ENCODE measurements around the gene NKTR. TPM values are rescaled to one million over a fixed set of nuclear protein-coding genes. Genes with fewer than 3 reads are reported as not detected.
"Not testable (repeated sequence)": the region's sequence is repeated elsewhere in the genome, so short reads cannot be mapped to it uniquely, and the experiment has no call there.

NKTR gene
- total RNA-seq, 2 donors from 2014 or later, result 54.1 to 63.9 TPM

DNA sequence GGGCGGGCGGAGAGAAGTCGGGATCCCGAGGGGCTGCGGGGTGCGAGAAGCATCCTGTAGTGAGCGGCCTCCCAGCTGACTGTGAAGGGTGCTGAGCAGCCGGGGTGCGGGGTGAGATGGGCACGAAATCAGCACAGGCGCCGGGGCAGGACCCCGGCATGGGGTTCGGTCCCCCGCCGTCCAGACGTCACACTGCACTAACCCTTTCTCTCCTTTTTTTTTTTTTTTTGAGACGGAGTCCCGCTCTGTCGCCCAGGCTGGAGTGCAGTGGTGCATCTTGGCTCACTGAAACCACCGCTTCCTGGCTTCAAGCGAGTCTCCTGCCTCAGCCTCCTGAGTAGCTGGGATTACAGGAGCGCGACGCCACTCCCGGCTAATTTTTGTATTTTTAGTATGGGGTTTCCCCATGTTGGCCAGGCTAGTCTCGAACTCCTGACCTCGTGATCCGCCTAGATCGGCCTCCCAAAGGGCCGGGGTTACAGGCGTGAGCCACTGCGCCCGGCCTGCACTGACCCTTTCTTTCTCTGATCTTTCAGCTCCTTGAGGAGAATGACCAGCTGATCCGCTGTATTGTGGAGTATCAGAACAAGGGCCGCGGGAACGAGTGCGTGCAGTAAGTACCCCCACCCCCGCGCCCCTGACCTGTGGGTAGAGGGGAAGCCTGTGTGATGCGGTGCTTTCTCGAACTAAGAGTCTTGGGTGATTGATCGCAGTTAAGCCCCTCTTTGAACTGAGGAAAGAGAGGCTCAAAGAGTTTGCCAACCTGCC, 9.3 kb upstream of the NKTR start:
- DNase-seq, result peak in 1 of 2 donors; percentile 44
- intact Hi-C loops (cut with DNase I, micrococcal nuclease), result no loop called here
- peak; percentile 20 for ATAC-seq

DNA sequence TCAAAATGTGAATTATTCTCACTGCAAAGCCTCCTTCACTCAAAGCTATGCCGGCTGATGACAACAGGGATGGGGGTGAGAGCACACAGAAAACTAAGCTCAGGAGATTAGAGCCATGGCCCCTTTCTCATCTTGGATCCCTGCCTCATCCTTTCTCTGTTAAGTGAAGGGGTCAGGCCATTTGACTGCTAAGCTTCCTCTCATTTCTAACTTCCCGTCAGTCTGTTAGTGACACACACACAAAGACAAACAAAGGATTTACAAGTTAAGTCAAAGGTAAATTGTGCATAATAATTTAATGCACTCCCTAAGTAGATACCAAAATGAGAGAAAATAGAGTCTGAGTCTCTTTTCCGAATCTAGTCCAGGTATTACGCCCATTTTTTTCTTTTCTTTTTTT, 8.7 kb upstream of the NKTR start:
- intact Hi-C loops (cut with DNase I, micrococcal nuclease), result no loop called here
- ATAC-seq (no peak), DNase-seq (no peak)

DNA sequence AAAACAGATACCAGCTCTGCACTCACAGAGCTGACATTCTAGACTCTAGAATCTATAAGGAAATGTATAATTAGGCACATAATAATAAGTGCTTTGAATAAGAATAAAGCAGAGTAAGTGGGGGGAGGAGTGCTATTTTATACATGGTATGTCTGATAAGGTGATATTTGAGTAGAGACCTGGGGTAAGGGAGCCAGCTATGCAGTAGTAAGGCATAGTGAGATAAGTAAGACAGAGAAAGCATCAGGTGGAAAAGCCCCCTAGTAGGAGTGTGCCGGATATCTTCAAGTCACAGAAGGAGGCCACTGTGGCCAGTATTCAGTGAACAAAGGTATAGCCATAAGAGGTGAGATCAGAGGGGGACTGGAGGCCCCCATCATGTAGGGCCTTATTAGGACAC, 6.9 kb upstream of the NKTR start:
- no peak for DNase-seq
- ATAC-seq, result no peak
- intact Hi-C loops (cut with DNase I, micrococcal nuclease), result no loop called here

GRCh38 chr3:42595682-42596081, 4.8 kb upstream of the NKTR start:
- DNase-seq (no peak), ATAC-seq (no peak)
- intact Hi-C loops (cut with DNase I, micrococcal nuclease), result no loop called here

GRCh38 chr3:42597098-42597497, 3.4 kb upstream of the NKTR start:
- intact Hi-C loops (cut with DNase I, micrococcal nuclease); DNase-seq; ATAC-seq: not testable (repeated sequence)

GRCh38 chr3:42600958-42601675, 631 bp downstream of the NKTR start:
- DNase-seq (peak; percentile 63 to 69), ATAC-seq (peak; percentile 54)
- intact Hi-C loops (cut with DNase I, micrococcal nuclease), result loop anchor here in 1 of 2 donors (10.0 kb wide), 1 partner anchor 144 kb away; no protein-coding TSS in a partner anchor

- DNase-seq, result no peak
- ATAC-seq, result no peak
- intact Hi-C loops (cut with DNase I, micrococcal nuclease), result loop anchor here in 1 of 2 donors (10.0 kb wide), 1 partner anchor 143 kb away; no protein-coding TSS in a partner anchor
Observed at GRCh38 chr3:42601896-42602581, 1.6 kb downstream of the NKTR start.

- intact Hi-C loops (cut with DNase I, micrococcal nuclease), result loop anchor here in 1 of 2 donors (10.0 kb wide), 1 partner anchor 142 kb away; no protein-coding TSS in a partner anchor
- DNase-seq (no peak), ATAC-seq (no peak)
Observed at GRCh38 chr3:42602961-42603360, 2.5 kb downstream of the NKTR start.

DNA sequence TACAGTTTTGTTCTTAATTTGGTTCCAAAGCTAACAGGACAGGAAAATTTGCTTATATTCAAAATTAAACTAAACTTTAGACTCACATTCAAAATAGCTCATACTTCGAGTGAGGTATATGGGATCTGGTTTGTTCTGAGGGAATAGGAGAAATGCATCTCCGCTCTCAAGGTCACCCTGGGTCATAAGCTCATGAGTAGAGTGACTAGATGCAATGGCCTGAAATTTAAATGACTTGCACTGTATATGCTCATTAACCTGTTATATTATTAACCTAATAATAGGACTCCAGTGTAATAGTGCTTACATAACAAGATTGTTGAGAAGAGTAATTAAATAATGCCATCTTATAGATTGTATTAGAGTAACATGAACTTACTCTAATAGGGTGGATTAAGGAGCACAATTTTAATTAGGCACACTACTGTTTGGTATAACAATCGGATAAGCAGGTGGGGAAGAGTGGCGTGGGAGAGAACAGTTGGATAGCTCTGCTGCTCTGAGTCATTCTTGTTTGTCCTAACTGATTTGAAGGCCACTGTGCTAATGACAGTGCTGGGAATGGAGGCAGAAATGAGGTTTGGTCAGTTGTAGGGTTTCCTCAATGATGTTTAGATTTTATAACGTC, 5.2 kb downstream of the NKTR start:
- ATAC-seq, result no peak
- intact Hi-C loops (cut with DNase I, micrococcal nuclease), result loop anchor here in 1 of 2 donors (10.0 kb wide), 1 partner anchor 139 kb away; no protein-coding TSS in a partner anchor
- DNase-seq, result no peak

- DNase-seq, result no peak
- ATAC-seq, result no peak
- intact Hi-C loops (cut with DNase I, micrococcal nuclease), result loop anchor here in 1 of 2 donors (10.0 kb wide), 1 partner anchor 136 kb away; no protein-coding TSS in a partner anchor
Observed at GRCh38 chr3:42608581-42608980, 8.1 kb downstream of the NKTR start.

DNA sequence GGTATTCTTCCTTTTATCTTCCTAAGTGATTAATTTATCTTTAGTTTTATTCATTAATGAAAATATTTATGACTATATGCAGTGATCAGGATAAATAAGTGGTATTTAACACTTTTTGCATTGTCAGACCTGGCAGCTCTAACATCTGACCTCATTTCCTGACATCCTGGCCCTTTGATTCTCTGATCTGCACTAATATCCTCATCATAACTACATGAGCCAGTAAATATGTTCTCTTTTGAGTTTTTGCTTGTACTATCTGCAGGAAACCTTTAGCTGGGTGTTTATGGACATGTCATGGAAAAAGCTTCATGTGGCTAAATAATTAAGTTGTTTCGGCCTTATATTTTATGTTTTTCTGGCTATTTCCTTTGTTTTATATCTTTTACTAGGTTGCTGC, 10.5 kb downstream of the NKTR start:
- intact Hi-C loops (cut with DNase I, micrococcal nuclease), result no loop called here
- ATAC-seq, result no peak

DNA sequence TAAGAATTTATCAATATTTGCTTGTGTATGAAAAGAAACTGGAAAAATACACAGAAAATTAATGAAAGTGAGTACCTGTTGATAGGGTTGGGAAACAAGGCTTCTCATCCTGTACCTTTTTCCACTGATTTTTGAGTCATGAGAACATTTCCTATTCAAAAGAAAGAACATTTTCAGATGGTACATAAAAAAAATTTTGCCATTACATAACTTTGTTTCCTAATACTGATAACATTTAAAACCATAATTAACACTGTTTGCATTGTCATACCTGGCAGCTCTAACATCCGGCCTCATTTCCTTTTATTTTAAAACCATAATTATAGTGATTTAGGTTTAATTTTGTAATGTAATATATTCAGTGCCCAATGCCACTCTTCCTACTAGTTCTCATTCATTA, 11.7 kb downstream of the NKTR start:
- ATAC-seq, result no peak
- intact Hi-C loops (cut with DNase I, micrococcal nuclease), result no loop called here

More for the DNA sequence above, 10.5 kb downstream of the NKTR start:
- no peak for DNase-seq

GRCh38 chr3:42612928-42613327, 12.4 kb downstream of the NKTR start:
- intact Hi-C loops (cut with DNase I, micrococcal nuclease), result no loop called here
- no peak for DNase-seq
- ATAC-seq, result no peak

More for the DNA sequence above, 11.7 kb downstream of the NKTR start:
- DNase-seq, result no peak

GRCh38 chr3:42613462-42613861, 13.0 kb downstream of the NKTR start:
- ATAC-seq (peak; percentile 46), DNase-seq (no peak)
- intact Hi-C loops (cut with DNase I, micrococcal nuclease), result no loop called here

DNA sequence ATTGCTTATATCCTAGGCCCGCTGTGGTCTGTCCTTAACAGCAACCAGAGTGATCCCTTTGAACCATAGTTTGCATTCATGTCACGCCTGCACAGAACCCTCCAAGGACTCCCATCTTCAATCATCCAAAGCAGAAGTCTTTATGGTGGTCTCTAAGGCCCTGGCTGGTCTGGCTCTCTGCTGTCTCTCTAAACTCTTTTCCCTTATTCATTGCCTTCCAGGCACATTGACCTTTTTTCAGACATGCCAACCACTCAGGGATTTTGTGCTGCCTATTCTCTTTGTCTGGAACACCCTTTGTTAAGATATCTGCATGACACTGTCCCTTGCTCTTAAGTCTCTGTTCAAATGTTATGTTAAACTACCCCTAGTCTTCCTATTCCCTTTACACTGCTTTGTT, 31.1 kb downstream of the NKTR start:
- no peak for ATAC-seq
- DNase-seq, result no peak
- intact Hi-C loops (cut with DNase I, micrococcal nuclease), result no loop called here

DNA sequence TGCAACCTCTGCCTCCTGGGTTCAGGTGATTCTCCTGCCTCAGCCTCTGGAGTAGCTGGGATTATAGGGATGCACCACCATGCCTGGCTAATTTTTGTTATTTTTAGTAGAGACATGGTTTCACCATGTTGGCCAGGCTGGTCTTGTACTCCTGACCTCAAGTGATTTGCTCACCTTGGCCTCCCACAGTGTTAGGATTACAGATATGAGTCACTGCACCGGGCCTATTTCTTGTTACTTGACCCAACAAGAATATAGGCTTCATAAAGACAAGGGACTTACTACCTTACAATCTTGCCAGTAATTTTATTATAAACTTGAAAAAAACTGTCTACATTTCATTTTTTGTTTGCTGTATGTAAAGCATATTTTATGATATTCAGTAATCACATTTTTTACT, 31.7 kb downstream of the NKTR start:
- intact Hi-C loops (cut with DNase I, micrococcal nuclease), result no loop called here
- DNase-seq (no peak), ATAC-seq (no peak)

DNA sequence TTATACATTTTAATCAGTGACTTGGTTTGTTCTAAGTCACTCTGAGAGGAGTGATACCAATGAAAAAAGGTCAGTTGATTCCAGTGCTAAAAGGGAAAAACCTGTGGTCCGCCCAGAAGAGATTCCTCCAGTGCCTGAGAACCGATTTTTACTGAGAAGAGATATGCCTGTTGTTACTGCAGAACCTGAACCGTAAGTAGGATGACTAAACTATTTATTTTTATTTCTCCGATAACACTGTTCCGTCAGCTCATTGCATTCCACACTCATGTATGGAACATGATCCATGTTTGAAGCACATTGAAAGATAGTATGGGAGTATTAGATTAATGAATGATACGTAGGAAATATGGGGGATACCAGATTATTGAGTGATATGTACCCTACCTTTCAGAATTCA, 33.1 kb downstream of the NKTR start:
- no peak for ATAC-seq
- intact Hi-C loops (cut with DNase I, micrococcal nuclease), result no loop called here
- no peak for DNase-seq

- ATAC-seq (no peak), DNase-seq (no peak)
- intact Hi-C loops (cut with DNase I, micrococcal nuclease), result no loop called here
Observed at GRCh38 chr3:42635111-42635510, 34.6 kb downstream of the NKTR start.

DNA sequence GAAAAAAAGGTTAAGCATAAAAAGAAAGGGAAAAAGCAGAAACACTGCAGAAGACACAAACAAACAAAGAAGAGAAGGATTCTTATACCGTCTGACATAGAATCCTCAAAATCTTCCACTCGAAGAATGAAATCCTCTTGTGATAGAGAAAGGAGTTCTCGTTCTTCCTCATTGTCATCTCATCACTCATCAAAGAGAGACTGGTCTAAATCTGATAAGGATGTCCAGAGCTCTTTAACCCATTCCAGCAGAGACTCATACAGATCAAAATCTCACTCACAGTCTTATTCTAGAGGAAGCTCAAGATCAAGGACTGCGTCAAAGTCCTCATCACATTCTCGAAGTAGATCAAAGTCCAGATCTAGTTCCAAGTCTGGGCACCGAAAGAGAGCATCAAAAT, 36.5 kb downstream of the NKTR start:
- no peak for ATAC-seq

More for the DNA sequence above, 36.5 kb downstream of the NKTR start:
- DNase-seq, result no peak
- intact Hi-C loops (cut with DNase I, micrococcal nuclease), result no loop called here

All from left colon (tissue), 2 donors.